Small intestine (tissue), 7 donors: ENCODE measurements around the gene ANKRD1. TPM values are rescaled to one million over a fixed set of nuclear protein-coding genes. Genes with fewer than 3 reads are reported as not detected.

Experiments used
- DNase-seq, 2 donors: peaks; one replicate each; pipeline versions ENCODE4 v3.0.0 to v3.0.0-alpha.2; 2013
- FAIRE-seq: peaks from 2 replicates; lab custom pipeline; 2012; peaks lifted over from hg19 to GRCh38; lab: Jason Lieb, UNC
- H3K27ac ChIP-seq, 3 donors: one replicate each; pipeline ENCODE4 v1.5.1; 2013; ENCODE audit warnings: low read length in 2 of 3, mild to moderate bottlenecking in 2 of 3, control low read depth in 1 of 3, inconsistent platforms in 1 of 3, low read depth in 1 of 3, moderate library complexity in 1 of 3
- H3K27me3 ChIP-seq, 3 donors: one replicate each; pipeline ENCODE4 v1.6.1; 2013; ENCODE audit warnings: low read length in 3 of 3, inconsistent platforms in 1 of 3; ENCODE audit not compliant: control insufficient read depth in 3 of 3, insufficient read depth in 3 of 3
- H3K36me3 ChIP-seq, 3 donors: one replicate each; pipeline ENCODE4 v1.6.1; 2013; ENCODE audit warnings: low read length in 3 of 3, inconsistent platforms in 1 of 3, low read depth in 1 of 3, mild to moderate bottlenecking in 1 of 3, moderate library complexity in 1 of 3; ENCODE audit not compliant: control insufficient read depth in 3 of 3, insufficient read depth in 2 of 3
- H3K4me1 ChIP-seq, 3 donors: one replicate each; pipeline ENCODE4 v1.6.1; 2013; ENCODE audit warnings: low read length in 2 of 3, inconsistent platforms in 1 of 3, low read depth in 1 of 3, mild to moderate bottlenecking in 1 of 3, moderate library complexity in 1 of 3; ENCODE audit not compliant: control insufficient read depth in 3 of 3, insufficient read depth in 2 of 3
- H3K4me3 ChIP-seq, 3 donors: one replicate each; pipeline ENCODE4 v1.5.1; 2013; ENCODE audit warnings: low read length in 3 of 3, control low read depth in 1 of 3, inconsistent platforms in 1 of 3, low read depth in 1 of 3, mild to moderate bottlenecking in 1 of 3, moderate library complexity in 1 of 3
- H3K9me3 ChIP-seq, 2 donors: one replicate each; pipeline ENCODE4 v1.6.1; 2013; ENCODE audit warnings: low read depth in 1 of 2, low read length in 1 of 2; ENCODE audit not compliant: control insufficient read depth in 2 of 2, insufficient read depth in 1 of 2
- WGBS, 3 donors: extraction: QIAGEN DNeasy Blood & Tissue Kit; methylation state at CpG; one replicate each; pipeline ENCODE4 v1.1.7; 2013; 5-methylcytosine and 5-hydroxymethylcytosine counted together
- polyA plus RNA-seq, 4 donors: library from polyadenylated mRNA; stranded (reverse) in 3 of 4; unstranded in 1 of 4; fragments of 200-250 nt in 3 of 4; fragments of 120-200 nt in 1 of 4; gene quantifications; one replicate each; pipeline versions ENCODE4 v1.2.1 to v1.2.3, GENCODE V29; 2013
- donor health status: healthy with polysubstance abuse.
- donor health status: control.
- donor health status: control.
- donor health status: Bipolar disorder and iron deficiency.
- donor health status: healthy.

Gene ANKRD1
- polyA plus RNA-seq, 4 donors: 0.12 to 66.7 (median 2.5) TPM

DNA sequence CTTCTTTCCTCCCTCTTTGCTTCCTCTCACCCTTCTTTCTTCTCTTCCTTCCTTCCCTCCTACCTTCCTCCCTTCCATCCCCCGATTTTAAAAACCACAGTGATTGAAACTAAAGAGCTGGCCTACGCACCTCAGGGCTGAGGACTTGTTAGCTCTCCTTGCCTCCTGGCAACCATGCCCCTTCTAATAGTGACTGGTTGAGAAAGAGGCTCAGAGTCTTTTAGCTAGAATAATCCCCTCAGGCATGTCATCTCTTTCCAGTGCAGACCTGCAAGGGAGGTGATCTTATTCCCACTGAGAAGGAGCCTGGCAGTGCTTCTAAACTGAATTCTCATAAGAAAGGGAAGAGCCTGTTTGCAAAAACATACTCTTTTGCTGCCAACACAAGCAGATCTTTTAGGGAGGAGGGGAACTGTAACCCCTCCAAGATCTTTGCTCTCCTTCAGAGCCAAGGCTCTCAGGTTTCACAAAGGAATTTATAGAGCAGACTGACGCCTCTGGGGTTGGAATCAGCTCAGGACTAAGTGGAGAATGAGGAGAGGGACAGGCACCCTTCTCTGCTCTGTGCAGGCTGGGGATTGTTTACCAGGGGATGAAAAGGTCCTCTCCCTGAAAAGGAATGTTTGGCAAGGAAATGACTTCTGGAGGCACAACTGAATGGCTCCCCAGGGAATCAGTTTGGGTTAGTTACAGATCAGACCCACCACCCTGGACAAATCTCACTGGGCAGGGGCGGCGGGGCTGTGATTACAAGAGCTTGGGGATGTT is 9.4 kb upstream of the ANKRD1 start:
- Histone ChIP-seq H3K9me3 (no peaks in the 10 kb centered on the region), H3K27ac (peak overlapping the region in 1 of 3 donors; percentile 28), H3K4me3 (no peak overlapping the region), H3K36me3 (no peaks in the 10 kb centered on the region), H3K4me1 (peaks cover 0 to 6% (median 0%) of the 10 kb centered on the region in 3 donors), H3K27me3 (peaks cover 0 to 2% (median under 1%) of the 10 kb centered on the region in 3 donors)
- FAIRE-seq (no peak), DNase-seq (no peak)
- WGBS, 3 donors: 51 to 56% (median 55%) methylated on average over 5 of the region's 5 CpGs

DNA sequence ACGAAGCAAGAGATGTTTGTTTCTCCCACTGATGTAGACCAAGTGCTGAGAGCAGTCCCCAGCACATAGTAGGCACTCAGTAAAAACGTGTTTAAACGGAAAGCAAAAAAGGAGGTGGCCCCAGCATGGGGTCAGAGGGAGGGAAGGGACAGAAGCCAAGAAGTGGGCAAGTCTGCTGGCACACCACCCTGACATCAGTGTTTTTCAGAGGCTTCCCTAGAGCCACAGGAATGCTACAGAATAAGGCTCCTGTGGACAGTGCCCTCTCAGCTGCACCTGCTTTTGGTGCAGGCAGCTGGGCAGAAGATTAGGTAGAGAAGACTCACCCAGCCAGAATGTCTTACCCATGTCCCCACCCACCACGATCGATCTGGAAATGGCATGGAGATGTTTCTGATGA is 8.3 kb upstream of the ANKRD1 start:
- H3K36me3 ChIP-seq: no peaks in the 10 kb centered on the region
- H3K27me3 ChIP-seq: peaks cover 0 to 2% (median 0%) of the 10 kb centered on the region in 3 donors
- FAIRE-seq: no peak

DNA sequence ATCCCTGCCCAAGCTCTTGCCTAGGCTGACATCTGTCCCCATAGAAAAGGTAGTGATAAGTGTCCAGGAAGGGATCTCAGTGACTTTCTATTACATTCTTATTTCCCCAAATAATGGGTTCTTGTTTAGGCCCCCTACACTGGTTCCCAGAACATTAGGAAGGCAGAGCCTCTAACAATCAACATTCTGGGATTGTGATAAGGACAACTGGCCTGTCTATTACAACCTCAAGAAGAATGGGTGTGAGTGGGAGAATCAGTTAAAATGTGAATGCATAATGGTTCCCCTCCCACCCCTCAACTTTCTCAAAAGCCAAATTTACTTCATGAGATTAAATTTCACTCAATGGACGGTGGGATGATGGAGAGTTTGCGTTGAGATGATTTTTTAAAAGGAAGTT is 6.4 kb upstream of the ANKRD1 start:
- peaks cover 0 to 2% (median 2%) of the 10 kb centered on the region in 3 donors for H3K27me3 ChIP-seq
- no peak overlapping the region for H3K4me3 ChIP-seq
- DNase-seq (no peak), FAIRE-seq (no peak)
- H3K27ac ChIP-seq: no peak overlapping the region
- H3K9me3 ChIP-seq: no peaks in the 10 kb centered on the region
- no peaks in the 10 kb centered on the region for H3K36me3 ChIP-seq
- peaks cover 0 to 6% (median 0%) of the 10 kb centered on the region in 3 donors for H3K4me1 ChIP-seq
- 67 to 75% (median 74%) methylated on average over 2 of the region's 2 CpGs for WGBS, 3 donors

More for the DNA sequence above, 8.3 kb upstream of the ANKRD1 start:
- 66 to 73% (median 70%) methylated on average over 5 of the region's 5 CpGs for WGBS, 3 donors
- Histone ChIP-seq H3K4me3 (no peak overlapping the region), H3K27ac (no peak overlapping the region), H3K4me1 (peaks cover 0 to 6% (median 0%) of the 10 kb centered on the region in 3 donors), H3K9me3 (no peaks in the 10 kb centered on the region)
- no peak for DNase-seq

DNA sequence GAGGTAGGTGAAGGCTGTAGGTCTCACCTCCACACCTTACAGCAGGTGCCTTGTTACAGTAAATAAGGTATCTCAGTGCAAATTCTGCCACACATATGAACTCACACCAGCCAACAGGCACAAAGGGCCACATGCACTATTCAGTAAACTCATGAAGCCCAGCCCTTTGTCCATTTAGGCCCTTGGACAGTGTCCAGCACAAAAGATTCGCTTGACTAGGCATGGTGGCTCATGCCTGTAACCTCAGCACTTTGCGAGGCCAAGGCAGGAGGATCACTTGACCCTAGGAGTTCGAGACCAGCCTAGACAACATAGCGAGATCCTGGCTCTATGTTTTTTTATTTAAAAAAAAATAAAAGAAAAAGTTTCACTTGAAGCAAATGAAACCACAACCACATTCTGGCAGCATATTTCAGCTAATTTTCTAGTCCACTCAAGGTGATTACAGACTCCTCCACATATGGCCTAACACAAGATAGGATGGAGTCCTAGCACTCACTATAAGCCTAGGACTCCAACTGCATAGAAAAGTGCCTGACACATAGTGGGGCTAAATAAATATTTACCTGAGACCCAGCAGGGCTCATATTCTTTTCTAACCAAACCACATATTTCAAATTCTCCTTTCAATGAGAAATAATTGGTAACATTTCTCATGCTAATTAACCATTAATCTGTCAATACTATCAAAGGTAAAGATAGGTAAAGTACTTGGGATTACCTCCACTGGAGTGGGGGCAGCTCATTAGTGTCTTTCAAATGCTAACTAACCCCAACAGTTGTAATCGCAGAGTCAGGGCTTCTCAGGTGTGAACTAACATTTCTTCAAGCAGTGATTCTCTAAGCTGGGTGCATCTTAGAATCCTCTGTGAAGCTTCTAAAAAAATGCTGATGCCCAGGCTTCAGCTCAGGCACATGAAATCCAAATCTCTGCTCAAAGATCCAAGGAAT is 4.5 kb upstream of the ANKRD1 start:
- Histone ChIP-seq H3K4me1 (no peaks in the 10 kb centered on the region), H3K9me3 (no peaks in the 10 kb centered on the region), H3K4me3 (no peak overlapping the region), H3K36me3 (no peaks in the 10 kb centered on the region), H3K27me3 (peaks cover 0 to 3% (median 0%) of the 10 kb centered on the region in 3 donors), H3K27ac (no peak overlapping the region)
- WGBS, 3 donors: 78 to 87% (median 83%) methylated on average over 5 of the region's 5 CpGs
- no peak for DNase-seq
- no peak for FAIRE-seq

DNA sequence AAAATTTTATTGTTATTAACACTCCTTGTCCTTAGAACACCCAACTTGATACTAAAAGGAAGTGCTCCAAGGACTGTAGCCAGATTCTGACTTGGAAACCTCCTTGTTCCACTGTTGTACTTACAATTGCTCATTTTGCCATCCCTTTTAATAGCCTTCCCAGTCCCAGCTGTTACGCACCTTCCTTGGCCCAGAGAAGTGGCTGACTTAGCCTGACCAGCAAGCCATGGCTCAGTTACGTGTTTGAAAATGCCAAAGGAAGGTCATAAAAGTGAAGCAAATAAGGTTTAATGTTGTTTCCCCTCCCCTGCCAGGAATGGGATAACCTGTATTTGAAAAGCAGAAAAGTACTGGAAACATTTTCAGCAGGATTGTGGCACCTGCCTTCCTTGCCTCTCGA is 3.7 kb upstream of the ANKRD1 start:
- H3K4me1 ChIP-seq: no peaks in the 10 kb centered on the region
- no peaks in the 10 kb centered on the region for H3K36me3 ChIP-seq
- FAIRE-seq (no peak), DNase-seq (no peak)
- no peak overlapping the region for H3K27ac ChIP-seq
- 81 to 90% (median 89%) methylated on average over 3 of the region's 3 CpGs for WGBS, 3 donors
- H3K4me3 ChIP-seq: no peak overlapping the region
- peaks cover 0 to 7% (median 0%) of the 10 kb centered on the region in 3 donors for H3K27me3 ChIP-seq
- H3K9me3 ChIP-seq: no peaks in the 10 kb centered on the region

DNA sequence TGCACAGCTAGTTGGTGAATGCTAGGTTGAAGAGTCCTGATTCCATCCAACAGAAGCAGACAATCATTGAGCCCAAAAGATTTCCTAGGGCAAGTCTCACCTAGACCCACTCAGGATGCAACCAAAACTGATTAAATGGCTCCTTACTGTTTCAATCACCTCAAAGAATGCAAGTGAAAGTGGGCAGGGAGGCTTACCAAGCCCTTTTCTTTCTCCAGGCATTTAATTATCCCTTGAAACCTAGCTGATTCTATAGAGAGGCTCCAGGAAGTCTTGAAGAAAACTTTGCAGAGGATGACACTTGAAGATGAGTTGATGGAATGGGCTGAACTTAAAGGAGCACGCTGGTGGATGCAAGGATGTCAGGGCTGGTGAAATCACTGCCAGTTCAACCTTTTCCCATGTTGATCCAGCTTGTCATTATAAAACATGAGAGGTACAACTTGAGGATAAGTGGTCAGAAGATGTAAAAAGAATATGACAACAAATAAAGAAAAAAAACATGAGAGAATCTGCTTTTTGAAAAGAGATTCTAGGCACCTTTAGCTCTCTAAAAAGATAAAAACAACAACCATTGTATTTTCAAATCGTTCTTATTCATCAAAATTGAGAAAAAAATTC is 2.3 kb upstream of the ANKRD1 start:
- Histone ChIP-seq H3K27ac (no peak overlapping the region), H3K9me3 (no peaks in the 10 kb centered on the region), H3K36me3 (no peaks in the 10 kb centered on the region), H3K4me3 (no peak overlapping the region), H3K4me1 (no peaks in the 10 kb centered on the region), H3K27me3 (peaks cover 0 to 7% (median 0%) of the 10 kb centered on the region in 3 donors)
- 50 to 63% (median 60%) methylated on average over 2 of the region's 2 CpGs for WGBS, 3 donors
- FAIRE-seq (no peak), DNase-seq (no peak)

DNA sequence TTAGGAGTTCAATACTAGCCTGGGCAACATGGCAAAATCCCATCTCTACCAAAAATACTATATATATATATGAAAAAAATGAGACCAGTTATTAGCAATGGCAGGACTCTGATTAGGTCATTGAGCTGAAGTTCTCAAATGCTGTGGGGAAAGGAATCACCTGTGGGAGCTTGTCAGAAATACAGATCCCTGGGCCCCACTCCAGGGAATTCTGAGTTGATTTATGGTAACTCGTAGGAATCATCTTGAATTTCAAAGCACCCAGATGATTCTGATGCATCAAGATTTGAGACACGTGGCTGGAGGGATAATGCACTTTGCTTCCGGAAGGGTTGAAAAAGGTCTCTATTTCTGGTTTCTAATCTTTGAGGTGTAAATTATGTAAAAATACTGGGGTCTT is 1.0 kb upstream of the ANKRD1 start:
- no peak for FAIRE-seq
- no peaks in the 10 kb centered on the region for H3K36me3 ChIP-seq
- DNase-seq: no peak

More for the DNA sequence above, 1.0 kb upstream of the ANKRD1 start:
- Histone ChIP-seq H3K27ac (no peak overlapping the region), H3K4me3 (no peak overlapping the region), H3K4me1 (no peaks in the 10 kb centered on the region), H3K9me3 (no peaks in the 10 kb centered on the region), H3K27me3 (peaks cover 0 to 7% (median 0%) of the 10 kb centered on the region in 3 donors)
- 60 to 74% (median 66%) methylated on average over 3 of the region's 3 CpGs for WGBS, 3 donors
